COLO668 (cell line): ENCODE results near the gene SLC16A7.
"Not testable (repeated sequence)": the region's sequence is repeated elsewhere in the genome, so short reads cannot be mapped to it uniquely, and the experiment has no call there.

Experiments
- DNase-seq: peaks from one replicate; lab custom pipeline; 2025; ENCODE audit not compliant: unreplicated experiment; lab: John Stamatoyannopoulos, UW

The SLC16A7 gene

GRCh38 chr12:59733200-59733599 lies 137.4 kb downstream of the SLC16A7 start:
- DNase-seq = no peak

- peak; percentile 66 for DNase-seq
Measured at GRCh38 chr12:59734371-59734770, 138.5 kb downstream of the SLC16A7 start.

- DNase-seq = no peak
Measured at GRCh38 chr12:59735231-59735630, 139.4 kb downstream of the SLC16A7 start.

GRCh38 chr12:59736359-59736758 lies 140.5 kb downstream of the SLC16A7 start:
- DNase-seq = no peak

- no peak for DNase-seq
Measured at GRCh38 chr12:59736786-59737185, 141.0 kb downstream of the SLC16A7 start.

GRCh38 chr12:59737725-59738463 lies 142.1 kb downstream of the SLC16A7 start:
- no peak for DNase-seq

GRCh38 chr12:59742841-59743240 lies 147.0 kb downstream of the SLC16A7 start:
- DNase-seq = no peak

GRCh38 chr12:59744564-59744963 lies 148.7 kb downstream of the SLC16A7 start:
- DNase-seq = no peak

- DNase-seq = not testable (repeated sequence)
Measured at GRCh38 chr12:59751091-59751490, 155.3 kb downstream of the SLC16A7 start.

GRCh38 chr12:59761542-59761941 lies 165.7 kb downstream of the SLC16A7 start:
- no peak for DNase-seq

- DNase-seq = no peak
Measured at GRCh38 chr12:59763835-59764234, 168.0 kb downstream of the SLC16A7 start.

- DNase-seq = no peak
Measured at GRCh38 chr12:59768031-59768430, 172.2 kb downstream of the SLC16A7 start.

- no peak for DNase-seq
Measured at GRCh38 chr12:59780605-59781135, 184.8 kb downstream of the SLC16A7 start.

GRCh38 chr12:59787610-59788009 lies 191.8 kb downstream of the SLC16A7 start:
- DNase-seq = no peak

GRCh38 chr12:59792647-59793046 lies 196.8 kb downstream of the SLC16A7 start:
- DNase-seq = no peak

GRCh38 chr12:59803735-59804134 lies 207.9 kb downstream of the SLC16A7 start:
- DNase-seq = no peak

GRCh38 chr12:59808317-59808910 lies 212.6 kb downstream of the SLC16A7 start:
- no peak for DNase-seq

GRCh38 chr12:59811991-59812390 lies 216.2 kb downstream of the SLC16A7 start:
- DNase-seq = no peak

- DNase-seq = no peak
Measured at GRCh38 chr12:59812716-59813115, 216.9 kb downstream of the SLC16A7 start.

GRCh38 chr12:59820594-59821011 lies 224.8 kb downstream of the SLC16A7 start:
- DNase-seq = no peak

GRCh38 chr12:59823567-59823966 lies 227.7 kb downstream of the SLC16A7 start:
- DNase-seq = no peak

- no peak for DNase-seq
Measured at GRCh38 chr12:59827767-59828166, 231.9 kb downstream of the SLC16A7 start.
